Measurements from ENCODE around the gene THSD7A. TPM values are rescaled to one million over a fixed set of nuclear protein-coding genes. Genes with fewer than 3 reads are reported as not detected.

THSD7A gene
- total and polyA plus RNA-seq, 10 of the 15 experiments (the other 5 are each of a cell fraction or from before 2014, with no cell fraction given) = 0.03 to 0.09 (median 0.03) TPM; not detected in 7

GRCh38 chr7:11416641-11417458 is 415.1 kb downstream of the THSD7A start:
- SMC1A ChIA-PET (ENCODE audit: uncharacterized antibody, unreplicated experiment) = interaction anchor here (0.7 kb wide), 1 partner anchor 21 kb away, joined by 3 read pairs; no protein-coding TSS in a partner anchor
- in situ Hi-C loops (cut with MboI) = no loop called here
- CTCF ChIA-PET = no interaction called here
- ATAC-seq = no peak
- H3K27me3 ChIP-seq (replicated peaks in 1 of 2; ENCODE audit: control insufficient read depth in 2 of 2, insufficient read depth in 2 of 2, low read length in 1 of 2) = no peaks in the 10 kb centered on the region
- H3K36me3 ChIP-seq (ENCODE audit: control insufficient read depth in 2 of 2, insufficient read depth in 2 of 2, low read length in 1 of 2) = no peaks in the 10 kb centered on the region
- DNase-seq (ENCODE audit: low read depth, low spot score) = no peak
- no peak overlapping the region for H2AFZ ChIP-seq (ENCODE audit: control insufficient read depth, low read depth, low read length)
- H3K79me2 ChIP-seq (ENCODE audit: control insufficient read depth, insufficient read depth, low read length) = no peaks in the 10 kb centered on the region
- H3K27ac ChIP-seq (ENCODE audit: control insufficient read depth, insufficient read depth) = no peak overlapping the region
- no peaks in the 10 kb centered on the region for H3K4me1 ChIP-seq (ENCODE audit: control insufficient read depth, insufficient read depth, low read length)
- POLR2A ChIA-PET = no interaction called here
- no peaks in the 10 kb centered on the region; the same call in 2 of the 3 replicates for H3K9me3 ChIP-seq (replicated peaks; ENCODE audit: control insufficient read depth, insufficient read depth, low read length)
- H3K4me2 ChIP-seq (ENCODE audit: control insufficient read depth, insufficient read depth) = no peak overlapping the region
- H3K9ac ChIP-seq (ENCODE audit: control insufficient read depth, insufficient read depth, low read length) = no peak overlapping the region
- intact Hi-C loops (cut with micrococcal nuclease; ENCODE audit: unreplicated experiment) = no loop called here
- RAD21 ChIA-PET (ENCODE audit: unreplicated experiment) = no interaction called here
- FAIRE-seq = no peak
- no TSS peak for BruUV-seq (replicated peaks)
- 0% methylated on average over 1 of the region's 1 CpG for WGBS (ENCODE audit: insufficient coverage, insufficient replicate concordance, low lambda C conversion rate, missing lambda C conversion rate)
- no peaks in the 10 kb centered on the region for H4K20me1 ChIP-seq (ENCODE audit: control insufficient read depth, insufficient read depth)
- no peak overlapping the region for H3K4me3 ChIP-seq
- TF ChIP-seq ETV6 (conservative IDR thresholded peaks at IDR 0.05 in 1 of 2, IDR thresholded peaks at IDR 0.05 in 1 of 2; ENCODE audit: borderline replicate concordance in 1 of 2, low read depth in 1 of 2) = no peak

DNA sequence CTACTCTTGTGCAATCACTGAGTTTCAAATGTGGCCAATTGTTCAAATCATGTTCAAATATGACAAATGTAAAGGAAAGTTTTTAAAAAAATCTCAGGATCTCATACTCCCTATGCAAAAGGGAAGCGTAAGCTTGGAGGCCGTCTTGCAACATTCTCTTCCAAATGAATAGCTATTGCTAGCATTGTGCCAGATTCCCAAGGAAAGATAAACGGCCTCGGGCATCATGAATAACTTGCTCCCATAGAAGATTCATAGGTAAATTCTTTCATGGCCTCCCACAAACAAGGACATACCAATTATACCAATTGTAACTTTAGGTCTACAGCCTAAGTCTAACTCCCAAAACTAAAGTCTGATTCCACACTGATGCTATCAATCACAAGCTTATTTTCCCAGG is 416.9 kb downstream of the THSD7A start:
- in situ Hi-C loops (cut with MboI) = no loop called here
- 57% methylated on average over 4 of the region's 4 CpGs for WGBS (ENCODE audit: insufficient coverage, insufficient replicate concordance, low lambda C conversion rate, missing lambda C conversion rate)
- no peak overlapping the region for H3K4me2 ChIP-seq (ENCODE audit: control insufficient read depth, insufficient read depth)
- H3K4me3 ChIP-seq = no peak overlapping the region
- H3K4me1 ChIP-seq (ENCODE audit: control insufficient read depth, insufficient read depth, low read length) = no peaks in the 10 kb centered on the region
- no peak for ATAC-seq
- H2AFZ ChIP-seq (ENCODE audit: control insufficient read depth, low read depth, low read length) = no peak overlapping the region
- RAD21 ChIA-PET (ENCODE audit: unreplicated experiment) = no interaction called here
- intact Hi-C loops (cut with micrococcal nuclease; ENCODE audit: unreplicated experiment) = no loop called here
- H3K27me3 ChIP-seq (replicated peaks in 1 of 2; ENCODE audit: control insufficient read depth in 2 of 2, insufficient read depth in 2 of 2, low read length in 1 of 2) = no peaks in the 10 kb centered on the region
- H3K79me2 ChIP-seq (ENCODE audit: control insufficient read depth, insufficient read depth, low read length) = no peaks in the 10 kb centered on the region
- no peak for DNase-seq (ENCODE audit: low read depth, low spot score)
- no peak overlapping the region for H3K27ac ChIP-seq (ENCODE audit: control insufficient read depth, insufficient read depth)
- CTCF ChIA-PET = no interaction called here
- H3K9ac ChIP-seq (ENCODE audit: control insufficient read depth, insufficient read depth, low read length) = no peak overlapping the region
- SMC1A ChIA-PET (ENCODE audit: uncharacterized antibody, unreplicated experiment) = interaction anchor here (0.8 to 1.3 kb wide), 2 partner anchors 9 to 59 kb away, joined by 3 read pairs; no protein-coding TSS in a partner anchor
- H3K9me3 ChIP-seq (replicated peaks; ENCODE audit: control insufficient read depth, insufficient read depth, low read length) = no peaks in the 10 kb centered on the region
- TF ChIP-seq SREBF1 (IDR thresholded peaks at IDR 0.05; ENCODE audit: low read length) (no peak), RBBP5 (conservative IDR thresholded peaks at IDR 0.05) (no peak), CBX5 (IDR thresholded peaks at IDR 0.05; ENCODE audit: low read depth) (no peak), IKZF2 (IDR thresholded peaks at IDR 0.05) (no peak), BCLAF1 (IDR thresholded peaks at IDR 0.05) (no peak), GABPA (IDR thresholded peaks at IDR 0.05; ENCODE audit: low read depth) (no peak)
- TF ChIP-seq, protein P1, sequence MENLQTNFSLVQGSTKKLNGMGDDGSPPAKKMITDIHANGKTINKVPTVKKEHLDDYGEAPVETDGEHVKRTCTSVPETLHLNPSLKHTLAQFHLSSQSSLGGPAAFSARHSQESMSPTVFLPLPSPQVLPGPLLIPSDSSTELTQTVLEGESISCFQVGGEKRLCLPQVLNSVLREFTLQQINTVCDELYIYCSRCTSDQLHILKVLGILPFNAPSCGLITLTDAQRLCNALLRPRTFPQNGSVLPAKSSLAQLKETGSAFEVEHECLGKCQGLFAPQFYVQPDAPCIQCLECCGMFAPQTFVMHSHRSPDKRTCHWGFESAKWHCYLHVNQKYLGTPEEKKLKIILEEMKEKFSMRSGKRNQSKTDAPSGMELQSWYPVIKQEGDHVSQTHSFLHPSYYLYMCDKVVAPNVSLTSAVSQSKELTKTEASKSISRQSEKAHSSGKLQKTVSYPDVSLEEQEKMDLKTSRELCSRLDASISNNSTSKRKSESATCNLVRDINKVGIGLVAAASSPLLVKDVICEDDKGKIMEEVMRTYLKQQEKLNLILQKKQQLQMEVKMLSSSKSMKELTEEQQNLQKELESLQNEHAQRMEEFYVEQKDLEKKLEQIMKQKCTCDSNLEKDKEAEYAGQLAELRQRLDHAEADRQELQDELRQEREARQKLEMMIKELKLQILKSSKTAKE (IDR thresholded peaks at IDR 0.05; ENCODE audit: low read depth, poor library complexity, severe bottlenecking) = no peak
- POLR2A ChIA-PET = no interaction called here
- BruUV-seq (replicated peaks) = no TSS peak
- FAIRE-seq = no peak
- no peaks in the 10 kb centered on the region for H4K20me1 ChIP-seq (ENCODE audit: control insufficient read depth, insufficient read depth)
- H3K36me3 ChIP-seq (ENCODE audit: control insufficient read depth in 2 of 2, insufficient read depth in 2 of 2, low read length in 1 of 2) = no peaks in the 10 kb centered on the region
